NCI-H460 (cell line): ENCODE data around the gene CHCHD1. TPM values are rescaled to one million over a fixed set of nuclear protein-coding genes. Genes with fewer than 3 reads are reported as not detected.
"Not testable (repeated sequence)": the region's sequence is repeated elsewhere in the genome, so short reads cannot be mapped to it uniquely, and the experiment has no call there.

Experiments used
- DNase-seq: peaks from one replicate; pipeline ENCODE4 v3.0.0-alpha.2; 2016; ENCODE audit warnings: low read depth; ENCODE audit errors: extremely low read depth
- polyA plus RNA-seq: library from polyadenylated mRNA; depleted of rRNA; stranded (reverse); fragments of >200 nt; gene quantifications from 2 replicates; pipeline ENCODE4 v1.2.3, GENCODE V29; 2014; cell fraction: nucleus; rRNA removed
- total RNA-seq: library from RNA; depleted of rRNA; stranded (reverse); fragments of >200 nt; shearing (Covaris generic); gene quantifications from 2 replicates; pipeline ENCODE4 v1.2.3, GENCODE V29; 2014; rRNA removed

CHCHD1 gene
- 53.9 and 60.7 TPM in 2 replicates for total RNA-seq
- 18.1 and 36.9 TPM in 2 replicates for polyA plus RNA-seq

- peak; percentile 79 for DNase-seq
Observed at GRCh38 chr10:73781879-73782748, at the start of gene CHCHD1. TSS of gene CHCHD1 (plus strand) at chr10:73782048. CDS start at chr10:73782076, 28 bp downstream.

GRCh38 chr10:73732426-73732825, 49.4 kb upstream of the CHCHD1 start:
- DNase-seq = no peak

DNA sequence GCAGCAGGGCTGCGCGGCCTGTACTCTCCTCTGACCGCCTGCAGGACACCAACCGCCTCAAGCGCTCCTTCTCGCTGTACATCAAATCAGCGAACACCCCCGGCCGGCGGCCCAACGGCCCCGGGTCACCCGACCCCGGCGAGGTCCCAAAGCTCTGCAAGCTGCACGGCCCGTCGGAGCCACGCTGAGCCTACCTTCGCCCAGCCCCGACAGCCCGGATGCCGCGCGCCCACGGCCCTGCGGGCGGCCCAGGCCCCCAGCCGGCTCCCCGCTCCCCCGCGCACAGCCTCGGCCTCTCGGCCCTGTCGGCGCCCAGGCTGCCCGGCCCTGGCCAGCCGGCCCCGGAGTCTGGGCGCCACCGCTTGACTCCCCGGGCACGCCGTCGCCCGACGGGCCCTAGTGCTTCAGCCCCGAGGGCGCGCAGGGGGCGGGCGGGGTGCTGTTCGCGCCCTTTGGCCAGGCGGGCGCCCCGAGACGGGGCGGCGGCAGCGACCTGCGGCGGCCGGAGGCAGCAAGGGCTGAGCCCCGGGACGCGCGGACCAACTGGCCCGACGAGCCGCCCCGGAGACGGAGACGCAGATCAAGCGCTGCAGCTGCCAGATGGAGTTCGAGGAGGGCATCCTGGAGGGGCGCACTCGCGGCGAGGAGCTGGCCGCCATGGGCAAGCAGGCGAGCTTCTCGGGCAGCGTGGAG, 48.8 kb upstream of the CHCHD1 start:
- DNase-seq = no peak

GRCh38 chr10:73734028-73734720, 47.7 kb upstream of the CHCHD1 start:
- DNase-seq = no peak

DNA sequence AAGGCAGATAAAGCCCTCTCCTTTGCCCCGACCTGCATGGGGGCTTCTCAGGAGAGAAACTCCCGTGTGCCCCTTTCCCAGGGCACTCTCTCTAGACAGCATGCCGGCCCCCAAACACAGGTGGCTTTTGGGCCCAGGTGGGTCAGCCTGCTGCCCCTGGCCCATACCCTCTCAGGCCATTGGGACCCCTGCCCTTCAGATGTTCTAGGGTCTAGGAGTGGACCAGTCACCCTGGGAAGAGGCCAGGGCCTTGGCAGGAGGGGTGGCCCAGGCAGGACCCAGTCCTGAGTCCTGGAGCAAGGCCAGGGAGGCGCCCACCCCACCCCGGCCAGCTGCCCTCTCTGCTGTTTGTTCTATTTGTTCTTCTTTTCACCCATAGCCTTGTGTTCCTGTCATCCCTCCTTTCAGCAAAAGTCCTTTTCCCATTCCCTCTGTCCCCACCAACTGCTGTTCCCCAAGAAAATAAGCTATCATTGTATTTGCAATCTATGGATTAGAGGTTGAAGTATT, 47.0 kb upstream of the CHCHD1 start:
- no peak for DNase-seq

DNA sequence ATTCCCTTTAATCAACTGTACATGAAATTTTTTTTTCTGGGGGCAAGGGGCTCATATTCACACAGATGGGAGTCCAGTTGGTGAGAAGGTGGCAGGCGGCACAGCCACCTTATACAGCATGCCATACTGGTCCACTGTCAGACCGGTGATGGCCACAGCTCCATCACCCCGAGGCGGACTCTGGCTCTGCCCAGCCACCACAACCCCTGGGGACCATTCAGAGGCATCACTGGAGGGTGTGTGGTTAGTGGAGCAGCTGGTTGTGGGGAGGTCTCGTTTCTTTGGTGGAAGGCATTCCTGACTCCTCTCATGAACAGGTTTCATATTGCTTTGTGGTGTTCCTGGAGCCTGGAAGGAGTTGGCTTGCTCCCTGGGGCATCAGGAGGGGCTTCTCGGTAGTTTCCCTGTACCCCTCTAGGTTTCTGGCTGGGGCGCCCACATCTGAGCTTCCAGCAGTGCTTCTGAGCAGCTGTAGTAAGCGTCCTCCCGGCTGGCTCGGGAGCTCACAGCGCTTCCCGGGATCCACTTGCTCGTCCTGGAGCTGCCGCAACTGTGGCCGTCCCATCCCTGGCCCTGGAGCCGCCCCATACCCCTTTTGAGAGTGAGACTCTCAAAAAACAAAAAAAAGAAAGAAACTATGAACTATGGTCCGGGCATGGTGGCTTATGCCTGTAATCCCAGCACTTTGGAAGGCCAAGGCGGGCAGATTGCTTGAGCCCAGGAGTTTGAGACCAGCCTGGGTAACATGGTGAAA, 41.2 kb upstream of the CHCHD1 start:
- not testable (repeated sequence) for DNase-seq

- DNase-seq = no peak
Observed at GRCh38 chr10:73742454-73742734, 39.5 kb upstream of the CHCHD1 start.

DNA sequence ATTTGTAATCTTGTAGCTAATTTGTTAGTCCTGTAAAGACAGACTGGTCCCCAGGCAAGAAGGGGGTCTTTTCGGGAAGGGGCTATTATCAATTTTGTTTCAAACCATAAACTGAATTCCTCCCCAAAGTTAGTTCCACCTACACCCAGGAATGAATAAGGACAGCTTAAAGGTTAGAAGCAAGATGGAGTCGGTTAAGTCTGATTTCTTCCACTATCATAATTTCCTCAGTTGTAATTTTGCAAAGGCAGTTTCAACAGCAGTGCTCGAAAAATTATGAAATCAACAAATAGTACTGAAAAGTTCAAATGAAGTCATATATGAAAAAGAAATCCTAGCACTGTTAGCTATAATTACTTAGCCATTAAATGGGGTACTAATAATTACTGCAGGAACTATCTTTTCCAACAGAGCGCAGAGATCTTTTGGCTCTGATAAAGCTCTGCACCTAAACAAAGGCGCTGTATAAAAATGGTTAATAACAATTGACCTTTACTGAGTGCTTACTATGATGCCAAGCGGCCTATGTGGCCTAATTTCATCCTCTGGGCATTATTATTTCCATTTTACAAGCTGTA, 38.4 kb upstream of the CHCHD1 start:
- DNase-seq = no peak

DNA sequence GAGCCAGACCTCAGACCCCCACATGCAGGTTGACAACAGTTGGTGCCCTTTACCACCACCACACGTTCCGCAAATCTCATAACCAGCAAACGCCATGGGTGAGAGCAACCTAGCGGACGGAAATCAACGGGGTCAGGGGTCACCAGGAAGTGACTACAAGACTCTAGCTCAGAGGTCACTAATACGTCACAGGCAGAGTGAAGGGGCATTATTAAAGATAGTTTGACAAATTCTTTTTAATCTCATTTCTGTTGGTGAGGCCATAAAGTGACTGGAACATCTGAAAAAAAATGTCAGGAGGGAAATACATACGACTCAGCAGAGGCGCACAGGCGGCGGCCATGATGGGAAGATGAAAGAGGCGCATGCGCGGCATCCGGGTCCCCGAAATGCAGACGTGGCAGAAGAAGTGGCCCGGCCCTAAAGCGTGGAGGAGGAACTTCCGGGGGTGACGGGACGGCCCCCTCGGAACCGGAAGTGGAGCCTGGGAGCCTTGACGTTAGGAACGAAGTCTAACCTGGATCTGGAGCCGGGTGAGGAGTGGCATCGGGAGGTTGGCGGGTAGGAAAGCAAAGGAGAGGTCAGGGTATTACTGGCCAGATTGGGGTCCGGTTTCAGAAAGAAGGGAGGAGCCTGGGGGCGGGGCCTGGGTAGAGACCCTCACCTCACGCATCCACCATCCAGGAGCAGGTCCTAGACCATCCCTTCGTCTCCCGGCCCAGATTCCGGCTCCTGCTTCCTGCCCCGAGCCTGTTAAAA, 37.8 kb upstream of the CHCHD1 start, which contains the start of gene SEC24C:
TSS of gene SEC24C (plus strand) at position 468 of the 759 bp plus-strand sequence. CDS start 2,461 bp downstream, outside the sequence.
- peak; percentile 96 for DNase-seq

DNA sequence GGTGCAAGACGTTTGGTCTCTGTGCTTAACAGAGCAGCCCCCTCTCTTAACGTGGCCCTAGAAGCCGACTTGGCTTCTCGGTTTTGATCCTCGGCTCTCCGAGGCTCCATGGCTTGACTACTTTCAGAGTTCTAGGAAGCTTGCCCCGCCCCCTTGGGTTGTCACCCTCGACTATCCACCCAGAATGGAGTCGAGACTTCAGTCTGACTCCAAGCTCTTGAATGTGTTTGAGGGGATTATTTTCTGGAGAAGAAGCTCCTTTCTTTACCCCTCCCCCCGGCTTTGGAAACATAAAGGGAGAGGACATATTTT, 37.2 kb upstream of the CHCHD1 start:
- DNase-seq = peak; percentile 26

DNA sequence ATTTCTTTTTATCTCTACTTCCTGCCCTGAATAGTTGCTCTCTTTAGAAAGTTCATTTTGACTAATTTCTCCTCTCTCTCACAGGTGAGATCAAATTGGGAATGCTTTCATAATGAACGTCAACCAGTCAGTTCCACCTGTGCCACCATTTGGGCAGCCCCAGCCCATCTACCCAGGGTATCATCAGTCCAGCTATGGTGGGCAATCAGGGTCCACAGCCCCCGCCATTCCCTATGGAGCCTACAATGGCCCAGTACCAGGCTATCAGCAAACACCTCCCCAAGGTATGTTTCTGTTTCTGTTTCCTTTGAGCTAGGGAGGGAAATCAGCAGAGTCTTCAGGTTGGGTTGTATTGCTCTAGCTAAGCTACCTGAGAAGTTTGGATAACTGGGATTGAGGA, 35.1 kb upstream of the CHCHD1 start:
- no peak for DNase-seq

- no peak for DNase-seq
Observed at GRCh38 chr10:73750819-73751218, 31.0 kb upstream of the CHCHD1 start.

DNA sequence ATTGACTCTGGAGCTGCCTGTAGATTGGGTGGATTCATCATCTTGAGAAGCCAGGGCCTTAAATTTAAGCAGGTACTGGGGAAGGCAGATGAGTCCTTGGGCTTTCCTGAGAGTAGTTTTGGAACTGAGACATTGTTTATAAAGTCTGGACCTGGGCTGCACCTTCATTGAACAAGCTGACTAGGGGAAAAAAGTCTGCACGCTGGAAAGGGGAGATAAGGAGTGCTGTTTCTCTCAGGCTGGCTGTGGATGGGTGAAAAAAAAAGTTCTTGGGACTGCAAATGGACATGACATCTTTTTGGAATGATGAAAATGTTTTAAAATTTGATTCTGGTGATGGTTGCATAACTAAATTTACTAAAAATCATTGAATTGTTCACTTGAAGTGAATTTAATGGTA, 25.7 kb upstream of the CHCHD1 start:
- DNase-seq = no peak

- no peak for DNase-seq
Observed at GRCh38 chr10:73758704-73759511, 22.9 kb upstream of the CHCHD1 start.

GRCh38 chr10:73759512-73760115, 22.2 kb upstream of the CHCHD1 start:
- DNase-seq = no peak

- DNase-seq = no peak
Observed at GRCh38 chr10:73761781-73762180, 20.1 kb upstream of the CHCHD1 start.

DNA sequence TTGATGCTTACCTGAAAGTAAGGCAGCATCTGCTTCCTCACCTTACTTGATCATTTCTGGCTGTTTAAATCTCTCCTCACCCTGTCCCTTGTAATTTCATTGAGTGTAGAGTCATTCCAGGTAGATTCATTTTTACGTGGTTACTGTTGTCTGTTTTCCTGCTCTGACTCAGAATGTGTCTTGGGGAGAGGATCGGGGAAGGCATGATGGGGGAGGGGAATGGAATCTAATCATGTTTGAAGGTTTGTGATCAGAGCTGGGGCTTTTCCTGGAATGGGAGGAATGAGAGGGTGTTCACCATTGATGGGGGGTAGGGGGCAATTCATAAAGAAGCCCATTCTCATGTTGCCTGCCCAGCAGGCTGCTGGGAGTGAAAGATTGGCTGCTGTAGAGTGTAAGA, 18.9 kb upstream of the CHCHD1 start:
- no peak for DNase-seq

- DNase-seq = no peak
Observed at GRCh38 chr10:73763343-73763742, 18.5 kb upstream of the CHCHD1 start.
